ENCODE results near the gene SOD3. TPM values are rescaled to one million over a fixed set of nuclear protein-coding genes. Genes with fewer than 3 reads are reported as not detected.

Gene SOD3
- total and polyA plus RNA-seq, 10 of the 15 experiments (the other 5 are each of a cell fraction or from before 2014, with no cell fraction given) = not detected

GRCh38 chr4:24768604-24769003, 26.8 kb upstream of the SOD3 start:
- ChIA-PET RAD21 (ENCODE audit: unreplicated experiment) (no interaction called here), SMC1A (ENCODE audit: uncharacterized antibody, unreplicated experiment) (no interaction called here), CTCF (no interaction called here), POLR2A (no interaction called here)
- no peak overlapping the region for H3K27ac ChIP-seq (ENCODE audit: control insufficient read depth, insufficient read depth)
- DNase-seq (ENCODE audit: low read depth, low spot score) (no peak), FAIRE-seq (no peak), ATAC-seq (peak; percentile 81)
- no peaks in the 10 kb centered on the region for H3K27me3 ChIP-seq (replicated peaks in 1 of 2; ENCODE audit: control insufficient read depth in 2 of 2, insufficient read depth in 2 of 2, low read length in 1 of 2)
- TF ChIP-seq POLR2AphosphoS5 (IDR thresholded peaks at IDR 0.05; ENCODE audit: low read length) (no peak), PAX5 (IDR thresholded peaks at IDR 0.05; ENCODE audit: borderline replicate concordance, low read depth, low read length) (no peak), SPI1 (IDR thresholded peaks at IDR 0.05; ENCODE audit: borderline replicate concordance, insufficient read depth, low read depth, low read length) (peak; percentile 99), RUNX3 (IDR thresholded peaks at IDR 0.05; ENCODE audit: low read length) (peak; percentile 57), JUNB (IDR thresholded peaks at IDR 0.05) (peak; percentile 35), DPF2 (IDR thresholded peaks at IDR 0.05) (no peak), TCF12 (IDR thresholded peaks at IDR 0.05; ENCODE audit: low read depth, low read length) (0 out of 2 replicates have a peak, but pooled peaks have one; percentile 25), ZNF384 (IDR thresholded peaks at IDR 0.05; ENCODE audit: borderline replicate concordance, low read depth, low read length) (no peak), POLR2AphosphoS2 (IDR thresholded peaks at IDR 0.05; ENCODE audit: low read depth, low read length) (no peak)
- H3K4me2 ChIP-seq (ENCODE audit: control insufficient read depth, insufficient read depth) = no peak overlapping the region
- H3K79me2 ChIP-seq (ENCODE audit: control insufficient read depth, insufficient read depth, low read length) = no peaks in the 10 kb centered on the region
- intact Hi-C loops (cut with micrococcal nuclease; ENCODE audit: unreplicated experiment) (no loop called here), in situ Hi-C loops (cut with MboI) (no loop called here)
- H3K9ac ChIP-seq (ENCODE audit: control insufficient read depth, insufficient read depth, low read length) = no peak overlapping the region
- H3K9me3 ChIP-seq (replicated peaks; ENCODE audit: control insufficient read depth, insufficient read depth, low read length) = no peaks in the 10 kb centered on the region; the same call in 2 of the 3 replicates
- H3K36me3 ChIP-seq (ENCODE audit: control insufficient read depth in 2 of 2, insufficient read depth in 2 of 2, low read length in 1 of 2) = no peaks in the 10 kb centered on the region
- no TSS peak for BruUV-seq (replicated peaks)
- H3K4me1 ChIP-seq (ENCODE audit: control insufficient read depth, insufficient read depth, low read length) = peaks cover 11% of the 10 kb centered on the region
- H3K4me3 ChIP-seq = no peak overlapping the region
- H2AFZ ChIP-seq (ENCODE audit: control insufficient read depth, low read depth, low read length) = no peak overlapping the region
- no peaks in the 10 kb centered on the region for H4K20me1 ChIP-seq (ENCODE audit: control insufficient read depth, insufficient read depth)

GRCh38 chr4:24769571-24769970, 25.8 kb upstream of the SOD3 start:
- H3K4me2 ChIP-seq (ENCODE audit: control insufficient read depth, insufficient read depth) = no peak overlapping the region
- H3K4me1 ChIP-seq (ENCODE audit: control insufficient read depth, insufficient read depth, low read length) = peaks cover 11% of the 10 kb centered on the region
- POLR2A ChIA-PET = no interaction called here
- DNase-seq (ENCODE audit: low read depth, low spot score) = no peak
- RAD21 ChIA-PET (ENCODE audit: unreplicated experiment) = no interaction called here
- FAIRE-seq = no peak
- no peak overlapping the region for H3K4me3 ChIP-seq
- in situ Hi-C loops (cut with MboI) = no loop called here
- no peaks in the 10 kb centered on the region for H3K79me2 ChIP-seq (ENCODE audit: control insufficient read depth, insufficient read depth, low read length)
- CTCF ChIA-PET = interaction anchor here (1.3 kb wide), 1 partner anchor 281 kb away, joined by 3 read pairs; no protein-coding TSS in a partner anchor
- H4K20me1 ChIP-seq (ENCODE audit: control insufficient read depth, insufficient read depth) = no peaks in the 10 kb centered on the region
- no peak for ATAC-seq
- H3K9ac ChIP-seq (ENCODE audit: control insufficient read depth, insufficient read depth, low read length) = no peak overlapping the region
- SMC1A ChIA-PET (ENCODE audit: uncharacterized antibody, unreplicated experiment) = no interaction called here
- H3K27ac ChIP-seq (ENCODE audit: control insufficient read depth, insufficient read depth) = no peak overlapping the region
- intact Hi-C loops (cut with micrococcal nuclease; ENCODE audit: unreplicated experiment) = no loop called here
- WGBS (ENCODE audit: insufficient coverage, insufficient replicate concordance, low lambda C conversion rate, missing lambda C conversion rate) = 27% methylated on average over 2 of the region's 2 CpGs
- H3K27me3 ChIP-seq (replicated peaks in 1 of 2; ENCODE audit: control insufficient read depth in 2 of 2, insufficient read depth in 2 of 2, low read length in 1 of 2) = no peaks in the 10 kb centered on the region
- BruUV-seq (replicated peaks) = no TSS peak
- no peaks in the 10 kb centered on the region for H3K36me3 ChIP-seq (ENCODE audit: control insufficient read depth in 2 of 2, insufficient read depth in 2 of 2, low read length in 1 of 2)
- no peaks in the 10 kb centered on the region; the same call in 2 of the 3 replicates for H3K9me3 ChIP-seq (replicated peaks; ENCODE audit: control insufficient read depth, insufficient read depth, low read length)
- no peak overlapping the region for H2AFZ ChIP-seq (ENCODE audit: control insufficient read depth, low read depth, low read length)
- TF ChIP-seq TCF7 (IDR thresholded peaks at IDR 0.05; ENCODE audit: borderline replicate concordance) = no peak
- TF ChIP-seq ZZZ3 (IDR thresholded peaks at IDR 0.05; ENCODE audit: control insufficient read depth, insufficient read length, low read depth) = no peak
- TF ChIP-seq MEF2A (IDR thresholded peaks at IDR 0.05; ENCODE audit: insufficient read depth, low read depth, low read length) = no peak
- no peak for TF ChIP-seq RFX5 (IDR thresholded peaks at IDR 0.05; ENCODE audit: low read depth, low read length)
- TF ChIP-seq E2F8 (IDR thresholded peaks at IDR 0.05; ENCODE audit: low read depth, partially characterized antibody) = no peak
- TF ChIP-seq JUND (IDR thresholded peaks at IDR 0.05; ENCODE audit: low read depth, low read length) = no peak
- no peak for TF ChIP-seq SRF (IDR thresholded peaks at IDR 0.05; ENCODE audit: low read depth in 2 of 2, low read length in 2 of 2)
- TF ChIP-seq ATF2 (IDR thresholded peaks at IDR 0.05; ENCODE audit: low read length) = no peak

All from GM12878 (cell line).